ENCODE measurements around the gene NANP.

Gene NANP

DNA sequence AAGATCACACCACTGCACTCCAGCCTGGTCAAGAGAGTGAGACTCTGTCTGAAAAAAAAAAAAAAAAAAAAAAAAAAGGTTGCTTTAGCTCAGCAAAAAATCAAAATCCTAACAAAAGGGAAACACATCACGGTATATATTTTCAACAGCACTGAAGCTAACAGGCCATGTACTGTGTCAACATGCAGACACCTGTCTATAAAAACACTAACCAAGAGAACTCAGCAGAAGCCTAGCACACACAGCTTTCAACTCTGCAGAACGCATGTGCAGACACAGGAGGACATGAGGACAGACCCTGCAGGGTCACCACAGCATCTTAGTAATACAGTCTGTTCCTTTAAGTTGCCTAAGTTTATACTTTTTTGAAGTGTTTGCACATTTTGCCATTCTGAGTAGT lies 52.0 kb downstream of the NANP start:
- no peak for DNase-seq (ENCODE audit: low read depth in 1 of 2, low spot score in 1 of 2)

DNA sequence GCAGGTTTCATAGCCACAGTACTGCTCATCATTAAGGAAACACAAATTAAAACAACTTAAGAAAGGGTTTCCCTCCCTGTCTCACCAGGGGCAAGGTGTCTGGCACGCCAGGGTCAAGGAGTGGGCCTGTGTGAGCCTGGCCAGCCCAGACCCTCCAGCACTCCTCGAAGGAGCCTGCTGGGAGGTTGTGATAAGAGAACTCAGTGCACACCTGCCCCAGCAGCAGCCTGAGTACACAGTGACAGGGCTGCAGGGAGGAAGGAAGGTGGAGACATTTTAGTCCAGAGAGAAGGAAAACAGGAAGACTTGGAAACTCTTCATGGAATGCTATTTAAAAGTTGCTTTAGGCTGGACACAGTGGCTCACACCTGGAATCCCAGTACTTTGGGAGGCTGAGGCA lies 52.6 kb downstream of the NANP start:
- DNase-seq (ENCODE audit: low read depth in 1 of 2, low spot score in 1 of 2), result no peak

DNA sequence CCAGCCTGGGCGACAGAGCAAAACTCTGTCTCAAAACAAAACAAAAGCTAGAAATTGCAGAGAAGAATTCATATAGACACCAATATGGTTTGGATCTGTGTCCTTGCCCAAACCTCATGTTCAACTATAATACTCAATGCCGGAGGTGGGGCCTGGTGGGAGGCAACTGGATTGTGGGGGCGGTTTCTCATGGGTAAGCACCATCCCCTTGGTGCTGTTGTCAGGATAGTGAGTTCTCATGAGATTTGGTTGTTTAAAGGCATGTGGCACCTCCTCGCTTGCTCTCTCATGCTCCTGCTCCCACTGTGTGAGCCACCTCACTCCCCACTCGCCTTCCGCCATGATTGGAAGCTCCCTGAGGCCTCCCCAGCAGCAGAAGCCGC lies 53.7 kb downstream of the NANP start:
- no peak for DNase-seq (ENCODE audit: low read depth in 1 of 2, low spot score in 1 of 2)

DNA sequence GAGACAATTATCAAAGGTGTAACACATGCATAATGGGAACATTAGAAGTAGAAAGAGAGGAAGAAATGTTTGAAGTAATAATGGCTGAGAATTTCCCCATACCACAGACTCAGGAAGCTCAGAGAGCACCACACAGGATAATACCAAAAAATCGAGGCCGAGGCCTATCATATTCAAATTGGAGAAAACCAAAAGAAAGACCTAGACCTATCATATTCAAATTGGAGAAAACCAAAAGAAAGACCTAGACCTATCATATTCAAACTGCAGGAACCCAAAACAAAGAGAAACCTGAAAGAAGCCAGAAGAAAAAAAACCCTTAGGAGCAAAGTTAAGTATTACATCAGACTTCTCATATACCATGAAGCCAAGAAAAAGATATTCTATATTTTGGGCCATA lies 56.5 kb downstream of the NANP start:
- DNase-seq (ENCODE audit: low read depth in 1 of 2, low spot score in 1 of 2), result no peak

DNA sequence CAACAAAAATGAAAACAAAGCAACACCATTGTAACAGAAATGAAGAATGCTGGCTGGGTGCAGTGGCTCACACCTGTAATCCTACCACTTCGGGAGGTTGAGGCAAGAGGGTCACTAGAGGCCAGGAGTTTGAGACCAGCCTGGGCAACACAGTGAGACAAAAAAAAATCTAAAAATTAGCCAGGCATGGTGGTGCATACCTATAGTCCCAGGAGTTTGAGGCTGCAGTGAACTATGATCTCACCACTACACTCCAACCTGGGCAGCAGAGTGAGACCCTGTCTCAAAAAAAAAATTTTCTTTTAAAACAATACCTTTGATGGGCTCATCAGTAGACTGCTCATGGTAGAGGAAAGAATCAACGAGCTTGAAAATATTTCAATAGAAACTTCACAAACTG lies 57.0 kb downstream of the NANP start:
- no peak for DNase-seq (ENCODE audit: low read depth in 1 of 2, low spot score in 1 of 2)

DNA sequence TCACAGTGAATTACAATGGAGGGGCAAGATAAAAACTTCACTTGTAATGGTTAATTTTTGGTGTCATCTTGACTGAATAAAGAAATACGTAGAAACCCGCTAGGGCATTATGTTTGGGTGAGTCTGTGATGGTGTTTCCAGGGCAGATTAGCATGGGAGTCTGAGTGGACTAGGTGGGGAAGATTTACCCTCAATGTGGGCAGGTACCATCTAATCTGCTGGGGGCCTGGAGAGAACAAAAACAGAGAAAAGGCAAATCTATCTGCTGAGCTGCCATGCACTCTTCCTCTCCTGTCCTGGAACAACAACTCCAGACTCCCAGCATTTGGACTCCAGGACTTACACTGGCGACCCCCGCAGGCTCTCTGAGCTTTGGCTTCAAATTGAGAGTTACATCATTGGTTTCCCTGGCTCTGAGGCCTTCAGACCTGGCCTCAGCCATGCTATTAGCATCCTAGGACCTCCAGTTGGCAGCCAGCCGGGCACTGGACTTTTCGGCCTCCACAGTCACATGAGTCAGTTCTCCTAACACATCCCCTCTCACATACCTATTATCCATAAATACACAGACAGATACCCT lies 58.1 kb downstream of the NANP start:
- no peak for DNase-seq (ENCODE audit: low read depth in 1 of 2, low spot score in 1 of 2)

DNA sequence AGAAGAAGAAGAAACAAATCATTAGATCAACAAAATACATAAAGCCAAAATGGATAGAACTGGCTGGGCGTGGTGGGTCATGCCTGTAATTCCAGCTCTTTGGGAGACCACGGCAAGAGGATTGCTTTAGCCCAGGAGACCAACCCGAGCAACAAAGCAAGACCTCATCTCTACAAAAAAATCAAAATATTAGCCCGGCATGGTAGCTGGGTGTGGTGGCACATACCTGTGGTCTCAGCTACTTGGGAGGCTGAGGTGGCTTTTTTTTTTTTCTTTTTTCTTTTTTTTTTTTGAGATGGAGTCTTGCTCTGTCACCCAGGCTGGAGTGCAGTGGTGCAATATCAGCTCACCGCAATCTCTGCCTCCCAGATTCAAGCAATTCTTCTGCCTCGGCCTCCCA lies 59.9 kb downstream of the NANP start:
- DNase-seq (ENCODE audit: low read depth in 1 of 2, low spot score in 1 of 2), result no peak

DNA sequence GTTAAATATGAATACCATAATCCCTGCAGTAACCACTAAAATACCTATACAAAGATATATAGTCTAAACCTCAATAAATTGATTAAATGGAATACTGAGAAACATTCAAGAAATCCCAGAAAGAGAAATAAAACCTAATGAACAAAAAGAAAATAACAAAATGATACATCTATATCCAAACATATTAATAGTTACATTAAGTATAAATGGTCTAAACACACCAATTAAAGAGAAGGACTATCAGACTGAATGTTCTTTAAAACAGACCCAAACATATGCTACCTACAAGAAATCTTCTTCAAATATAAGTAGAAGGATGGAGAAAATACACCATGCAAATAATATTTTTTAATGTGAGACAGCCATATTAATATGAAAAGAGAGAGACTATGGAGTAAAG lies 60.5 kb downstream of the NANP start:
- DNase-seq (ENCODE audit: low read depth in 1 of 2, low spot score in 1 of 2), result no peak

Data from activated CD4-positive, alpha-beta T cell treated with anti-CD3 and anti-CD28 coated beads, Interleukin-2, amount 50 U/mL, for 24 hours (primary cell).